Measurements from ENCODE around the gene PAPPA.

The PAPPA gene

GRCh38 chr9:116191576-116192415, 38.2 kb downstream of the PAPPA start:
- Histone ChIP-seq H3K9me3 (ENCODE audit: insufficient read depth, low read length) (no peaks in the 10 kb centered on the region), H3K79me2 (ENCODE audit: insufficient read depth, low read length) (no peaks in the 10 kb centered on the region), H3K4me2 (ENCODE audit: low read depth, low read length, poor library complexity, severe bottlenecking) (no peak overlapping the region), H3K36me3 (ENCODE audit: low read length) (no peaks in the 10 kb centered on the region), H3K27ac (ENCODE audit: low read depth, low read length) (no peak overlapping the region), H3F3A (ENCODE audit: insufficient read depth) (no peaks in the 10 kb centered on the region), H3K9ac (ENCODE audit: low read length) (no peak overlapping the region), H3K4me3 (ENCODE audit: insufficient read depth, low read length, poor library complexity, severe bottlenecking) (no peak overlapping the region), H2AFZ (ENCODE audit: low read depth, low read length, severe bottlenecking) (no peak overlapping the region), H4K20me1 (ENCODE audit: low read depth, low read length) (no peaks in the 10 kb centered on the region), H3K27me3 (ENCODE audit: low read length) (no peaks in the 10 kb centered on the region), H3K9me2 (replicated peaks; ENCODE audit: insufficient read depth, low read length) (no peaks in the 10 kb centered on the region)
- TF ChIP-seq EZH2phosphoT487 (conservative IDR thresholded peaks at IDR 0.05; ENCODE audit: low read length) (no peak), CTCF (IDR thresholded peaks at IDR 0.05; ENCODE audit: insufficient read depth, low read length, poor library complexity, severe bottlenecking) (no peak)

- no peaks in the 10 kb centered on the region for H3K79me2 ChIP-seq (ENCODE audit: insufficient read depth, low read length)
- no peak for TF ChIP-seq EZH2phosphoT487 (conservative IDR thresholded peaks at IDR 0.05; ENCODE audit: low read length)
- no peak for TF ChIP-seq CTCF (IDR thresholded peaks at IDR 0.05; ENCODE audit: insufficient read depth, low read length, poor library complexity, severe bottlenecking)
- no peaks in the 10 kb centered on the region for H3F3A ChIP-seq (ENCODE audit: insufficient read depth)
- no peak overlapping the region for H3K27ac ChIP-seq (ENCODE audit: low read depth, low read length)
- no peaks in the 10 kb centered on the region for H3K27me3 ChIP-seq (ENCODE audit: low read length)
- no peaks in the 10 kb centered on the region for H3K9me3 ChIP-seq (ENCODE audit: insufficient read depth, low read length)
- H3K4me2 ChIP-seq (ENCODE audit: low read depth, low read length, poor library complexity, severe bottlenecking) = no peak overlapping the region
- H3K9me2 ChIP-seq (replicated peaks; ENCODE audit: insufficient read depth, low read length) = no peaks in the 10 kb centered on the region
- H3K36me3 ChIP-seq (ENCODE audit: low read length) = no peaks in the 10 kb centered on the region
- H4K20me1 ChIP-seq (ENCODE audit: low read depth, low read length) = no peaks in the 10 kb centered on the region
- H3K9ac ChIP-seq (ENCODE audit: low read length) = no peak overlapping the region
- H2AFZ ChIP-seq (ENCODE audit: low read depth, low read length, severe bottlenecking) = no peak overlapping the region
- no peak overlapping the region for H3K4me3 ChIP-seq (ENCODE audit: insufficient read depth, low read length, poor library complexity, severe bottlenecking)
These were observed 40.0 kb downstream of the PAPPA start for GRCh38 chr9:116193636-116194035.

- H2AFZ ChIP-seq (ENCODE audit: low read depth, low read length, severe bottlenecking) = no peak overlapping the region
- H3K9ac ChIP-seq (ENCODE audit: low read length) = no peak overlapping the region
- H3K27ac ChIP-seq (ENCODE audit: low read depth, low read length) = no peak overlapping the region
- H3K9me3 ChIP-seq (ENCODE audit: insufficient read depth, low read length) = no peaks in the 10 kb centered on the region
- no peaks in the 10 kb centered on the region for H3K27me3 ChIP-seq (ENCODE audit: low read length)
- no peak overlapping the region for H3K4me3 ChIP-seq (ENCODE audit: insufficient read depth, low read length, poor library complexity, severe bottlenecking)
- H4K20me1 ChIP-seq (ENCODE audit: low read depth, low read length) = no peaks in the 10 kb centered on the region
- no peak overlapping the region for H3K4me2 ChIP-seq (ENCODE audit: low read depth, low read length, poor library complexity, severe bottlenecking)
- H3K9me2 ChIP-seq (replicated peaks; ENCODE audit: insufficient read depth, low read length) = no peaks in the 10 kb centered on the region
- H3F3A ChIP-seq (ENCODE audit: insufficient read depth) = no peaks in the 10 kb centered on the region
- TF ChIP-seq CTCF (IDR thresholded peaks at IDR 0.05; ENCODE audit: insufficient read depth, low read length, poor library complexity, severe bottlenecking) (no peak), EZH2phosphoT487 (conservative IDR thresholded peaks at IDR 0.05; ENCODE audit: low read length) (no peak)
- no peaks in the 10 kb centered on the region for H3K79me2 ChIP-seq (ENCODE audit: insufficient read depth, low read length)
- no peaks in the 10 kb centered on the region for H3K36me3 ChIP-seq (ENCODE audit: low read length)
These were observed 43.2 kb downstream of the PAPPA start for GRCh38 chr9:116196806-116197205.

Data from SU-DHL-6 (cell line).